Measurements from ENCODE around the gene CHEK1.
"Not testable (repeated sequence)": the region's sequence is repeated elsewhere in the genome, so short reads cannot be mapped to it uniquely, and the experiment has no call there.

CHEK1 gene

GRCh38 chr11:125624756-125625213 is at the start of gene CHEK1:
Gene CHEK1 (plus strand): TSS chr11:125625163. CDS start chr11:125626769, 1,606 bp downstream.
- TF ChIP-seq CTCF (IDR thresholded peaks at IDR 0.05; ENCODE audit: borderline replicate concordance, insufficient read depth, low read depth, low read length) = no peak
- peak within 1 kb of the TSS; percentile 89 for H3K4me3 ChIP-seq (ENCODE audit: low read depth, low read length)

GRCh38 chr11:125577181-125577580 is 47.8 kb upstream of the CHEK1 start:
- not testable (repeated sequence) for H3K4me3 ChIP-seq (ENCODE audit: low read depth, low read length)

GRCh38 chr11:125578783-125579182 is 46.2 kb upstream of the CHEK1 start:
- no peak for TF ChIP-seq CTCF (IDR thresholded peaks at IDR 0.05; ENCODE audit: borderline replicate concordance, insufficient read depth, low read depth, low read length)
- no peak overlapping the region for H3K4me3 ChIP-seq (ENCODE audit: low read depth, low read length)

- no peak for TF ChIP-seq CTCF (IDR thresholded peaks at IDR 0.05; ENCODE audit: borderline replicate concordance, insufficient read depth, low read depth, low read length)
- no peak overlapping the region for H3K4me3 ChIP-seq (ENCODE audit: low read depth, low read length)
Observed at GRCh38 chr11:125579811-125580210, 45.2 kb upstream of the CHEK1 start.

- TF ChIP-seq CTCF (IDR thresholded peaks at IDR 0.05; ENCODE audit: borderline replicate concordance, insufficient read depth, low read depth, low read length) = no peak
- H3K4me3 ChIP-seq (ENCODE audit: low read depth, low read length) = no peak overlapping the region
Observed at GRCh38 chr11:125583496-125583895, 41.5 kb upstream of the CHEK1 start.

- H3K4me3 ChIP-seq (ENCODE audit: low read depth, low read length) = no peak overlapping the region
- no peak for TF ChIP-seq CTCF (IDR thresholded peaks at IDR 0.05; ENCODE audit: borderline replicate concordance, insufficient read depth, low read depth, low read length)
Observed at GRCh38 chr11:125585487-125585886, 39.5 kb upstream of the CHEK1 start.

GRCh38 chr11:125586623-125587022 is 38.3 kb upstream of the CHEK1 start:
- no peak for TF ChIP-seq CTCF (IDR thresholded peaks at IDR 0.05; ENCODE audit: borderline replicate concordance, insufficient read depth, low read depth, low read length)
- H3K4me3 ChIP-seq (ENCODE audit: low read depth, low read length) = no peak overlapping the region

GRCh38 chr11:125587480-125587879 is 37.5 kb upstream of the CHEK1 start:
- TF ChIP-seq CTCF (IDR thresholded peaks at IDR 0.05; ENCODE audit: borderline replicate concordance, insufficient read depth, low read depth, low read length) = no peak
- no peak overlapping the region for H3K4me3 ChIP-seq (ENCODE audit: low read depth, low read length)
